Activated naive CD4-positive, alpha-beta T cell treated with anti-CD3 and anti-CD28 coated beads for 36 hours (primary cell): ENCODE data around the gene KYNU. TPM values are rescaled to one million over a fixed set of nuclear protein-coding genes. Genes with fewer than 3 reads are reported as not detected.
"Not testable (repeated sequence)": the region's sequence is repeated elsewhere in the genome, so short reads cannot be mapped to it uniquely, and the experiment has no call there.

Experiments used
- CTCF ChIA-PET: fragments of 350-600 bp; sonication (Branson Sonifier 250); formaldehyde crosslinking; loops from one replicate; lab custom pipeline; 2021; ENCODE audit warnings: antibody characterized with exemption; lab: Charles Lee
- DNase-seq: peaks from one replicate; pipeline ENCODE4 v3.0.0-alpha.2; 2020
- H3K27ac Mint-ChIP-seq: one replicate; pipeline ENCODE4 v1.8.0; 2021; ENCODE audit warnings: mild to moderate bottlenecking, mixed read lengths
- H3K27me3 Mint-ChIP-seq: one replicate; pipeline ENCODE4 v1.8.0; 2021; ENCODE audit warnings: low read depth, mixed read lengths
- H3K36me3 Mint-ChIP-seq: one replicate; pipeline ENCODE4 v1.8.0; 2021; ENCODE audit warnings: low read depth, mixed read lengths
- H3K4me1 Mint-ChIP-seq: one replicate; pipeline ENCODE4 v1.8.0; 2021; ENCODE audit warnings: low read depth, mixed read lengths
- H3K4me3 Mint-ChIP-seq: one replicate; pipeline ENCODE4 v1.8.0; 2021; ENCODE audit warnings: mild to moderate bottlenecking, moderate library complexity, mixed read lengths
- H3K9me3 Mint-ChIP-seq: one replicate; pipeline ENCODE4 v1.8.0; 2021; ENCODE audit warnings: mixed read lengths
- intact Hi-C: fragments of 100-400 bp; cut with micrococcal nuclease; formaldehyde crosslinking; loops from one replicate; pipeline ENCODE4 v1.15.1; 2023
- total RNA-seq, 2 experiments: library from RNA; stranded (reverse); gene quantifications; one replicate each; pipeline ENCODE4 v1.2.3, GENCODE V29; 2021

Gene KYNU
- total RNA-seq, 2 experiments from 2014 or later = not detected

DNA sequence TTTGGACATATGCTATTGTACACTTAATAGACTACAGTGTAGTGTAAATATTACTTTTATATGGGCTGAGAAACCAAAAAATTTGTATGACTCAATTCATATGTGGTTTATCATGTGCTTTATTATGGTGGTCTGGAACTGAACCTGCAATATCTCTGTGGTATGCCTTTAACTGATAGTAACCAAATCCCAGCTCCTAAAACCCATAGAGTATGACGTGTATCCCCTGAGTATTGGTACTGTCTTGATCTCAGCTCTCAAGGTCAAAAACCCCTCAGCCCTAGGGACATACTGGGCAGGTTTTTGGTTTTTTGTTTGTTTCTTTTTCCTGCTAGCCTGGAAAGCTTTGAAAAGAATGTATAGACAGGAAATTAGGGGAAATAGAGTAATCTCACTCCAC lies 209.6 kb downstream of the KYNU start:
- no peaks in the 10 kb centered on the region for H3K27me3 Mint-ChIP-seq
- CTCF ChIA-PET = interaction anchor here (0.8 kb wide), 1 partner anchor 97 kb away, joined by 3 read pairs; no protein-coding TSS in a partner anchor
- no peak for DNase-seq
- peaks cover 27% of the 10 kb centered on the region for H3K4me1 Mint-ChIP-seq
- H3K9me3 Mint-ChIP-seq = no peaks in the 10 kb centered on the region
- no peaks in the 10 kb centered on the region for H3K36me3 Mint-ChIP-seq
- no peak overlapping the region for H3K27ac Mint-ChIP-seq
- intact Hi-C loops = loop anchor here (10.0 kb wide), 1 partner anchor 1248 kb away; a partner anchor contains a TSS
- no peak overlapping the region for H3K4me3 Mint-ChIP-seq

DNA sequence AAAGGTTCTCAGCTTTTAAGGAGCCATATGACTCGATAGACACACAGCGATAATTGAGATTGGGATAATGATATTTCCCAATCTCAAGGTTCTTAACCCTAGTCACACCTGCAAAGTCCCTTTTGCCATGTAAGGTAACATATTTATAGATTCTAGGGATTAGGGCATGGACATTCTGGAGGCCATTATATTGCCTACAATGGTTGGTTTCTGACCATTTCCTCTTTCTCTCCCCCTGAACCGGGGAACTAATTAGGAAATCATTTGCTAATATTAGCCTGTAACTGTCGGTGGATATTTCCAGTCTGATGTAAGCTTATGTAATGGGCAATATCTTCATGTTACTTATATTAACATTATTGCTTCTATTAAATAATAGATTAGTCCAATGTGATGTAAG lies 210.9 kb downstream of the KYNU start:
- intact Hi-C loops = loop anchor here (10.0 kb wide), 1 partner anchor 1246 kb away; a partner anchor contains a TSS
- H3K4me3 Mint-ChIP-seq = no peak overlapping the region
- DNase-seq = no peak
- no peaks in the 10 kb centered on the region for H3K27me3 Mint-ChIP-seq
- CTCF ChIA-PET = no interaction called here
- H3K9me3 Mint-ChIP-seq = no peaks in the 10 kb centered on the region
- no peak overlapping the region for H3K27ac Mint-ChIP-seq
- H3K4me1 Mint-ChIP-seq = peaks cover 24% of the 10 kb centered on the region
- H3K36me3 Mint-ChIP-seq = no peaks in the 10 kb centered on the region

DNA sequence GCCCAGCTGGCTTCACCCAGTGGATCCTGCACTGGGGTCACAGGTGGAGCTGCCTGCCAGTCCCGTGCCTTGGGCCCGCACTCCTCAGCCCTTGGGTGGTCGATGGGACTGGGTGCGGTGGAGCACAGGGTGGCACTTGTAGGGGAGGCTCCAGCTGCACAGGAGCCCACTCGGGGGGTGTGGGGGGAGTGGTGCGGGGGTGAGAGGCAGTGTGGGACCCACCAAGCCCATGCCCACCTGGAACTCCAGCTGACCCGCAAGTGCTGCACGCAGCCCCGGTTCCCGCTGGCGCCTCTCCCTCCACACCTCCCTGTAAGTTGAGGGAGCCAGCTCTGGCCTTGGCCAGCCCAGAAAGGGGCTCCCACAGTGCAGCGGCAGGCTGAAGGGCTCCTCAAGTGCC lies 212.1 kb downstream of the KYNU start:
- H3K27ac Mint-ChIP-seq, DNase-seq, H3K9me3 Mint-ChIP-seq, H3K4me3 Mint-ChIP-seq, H3K27me3 Mint-ChIP-seq, CTCF ChIA-PET, H3K36me3 Mint-ChIP-seq: not testable (repeated sequence)
- intact Hi-C loops = loop anchor here (10.0 kb wide), 1 partner anchor 1245 kb away; a partner anchor contains a TSS
- peaks cover 14% of the 10 kb centered on the region for H3K4me1 Mint-ChIP-seq
